ENCODE results near the gene HYDIN. TPM values are rescaled to one million over a fixed set of nuclear protein-coding genes. Genes with fewer than 3 reads are reported as not detected.

HYDIN gene
- total and polyA plus RNA-seq, 2 experiments from 2014 or later, result 3.1 to 7.7 TPM

GRCh38 chr16:71188956-71189712, 41.4 kb downstream of the HYDIN start (continued):
- TF ChIP-seq REST (IDR thresholded peaks at IDR 0.05; ENCODE audit: unreplicated experiment) (no peak), CTCF (conservative IDR thresholded peaks at IDR 0.05; ENCODE audit: low read depth in 2 of 2) (no peak), CREB1 (CRISPR knock-in tag; IDR thresholded peaks at IDR 0.05; ENCODE audit: low read depth) (no peak)

GRCh38 chr16:71185347-71185746, 45.2 kb downstream of the HYDIN start:
- ATAC-seq (no peak), DNase-seq (ENCODE audit: low spot score) (no peak)
- peaks cover 19% of the 10 kb centered on the region for H3K9me3 Mint-ChIP-seq
- Histone ChIP-seq H3F3A (replicated peaks; ENCODE audit: low read depth) (no peaks in the 10 kb centered on the region), H3K27me3 (ENCODE audit: insufficient read depth) (no peaks in the 10 kb centered on the region), H3K4me3 (no peak overlapping the region), H3K36me3 (ENCODE audit: insufficient read depth) (no peaks in the 10 kb centered on the region), H3K4me1 (ENCODE audit: insufficient read depth) (no peaks in the 10 kb centered on the region), H3K4me2 (no peak overlapping the region), H2AFZ (no peak overlapping the region), H3K9me2 (ENCODE audit: insufficient read depth) (no peaks in the 10 kb centered on the region), H4K20me1 (replicated peaks; ENCODE audit: insufficient read depth) (no peaks in the 10 kb centered on the region), H3K27ac (ENCODE audit: low read depth) (no peak overlapping the region), H3K79me2 (replicated peaks; ENCODE audit: insufficient read depth) (no peaks in the 10 kb centered on the region)
- no peaks in the 10 kb centered on the region for H3K27me3 Mint-ChIP-seq (ENCODE audit: insufficient read depth, low read depth, poor library complexity)
- no peak overlapping the region for H3K4me3 Mint-ChIP-seq
- no peak overlapping the region for H3K27ac Mint-ChIP-seq
- H3K36me3 Mint-ChIP-seq (ENCODE audit: low read depth), result peaks cover 12% of the 10 kb centered on the region
- H3K4me1 Mint-ChIP-seq, result peaks cover 2% of the 10 kb centered on the region; the same call in 1 of the 3 replicates
- TF ChIP-seq CTCF (conservative IDR thresholded peaks at IDR 0.05; ENCODE audit: low read depth in 2 of 2) (no peak), ETS1 (IDR thresholded peaks at IDR 0.05) (no peak), NANOG (IDR thresholded peaks at IDR 0.05; ENCODE audit: borderline replicate concordance) (no peak), EZH2 (IDR thresholded peaks at IDR 0.05; ENCODE audit: low read depth, unreplicated experiment) (no peak), CREB1 (CRISPR knock-in tag; IDR thresholded peaks at IDR 0.05; ENCODE audit: low read depth) (no peak), ZNF331 (CRISPR knock-in tag; IDR thresholded peaks at IDR 0.05; ENCODE audit: low read depth) (no peak), EZH2phosphoT487 (IDR thresholded peaks at IDR 0.05; ENCODE audit: unreplicated experiment) (no peak), STAT1 (IDR thresholded peaks at IDR 0.05; ENCODE audit: unreplicated experiment) (no peak), JUNB (IDR thresholded peaks at IDR 0.05; ENCODE audit: unreplicated experiment) (no peak)

All from GM23338 (cell line).